Glutamatergic neuron (in vitro differentiated cells): ENCODE results near the gene CNOT6. TPM values are rescaled to one million over a fixed set of nuclear protein-coding genes. Genes with fewer than 3 reads are reported as not detected.

Source experiments
- DNase-seq: peaks from one replicate; pipeline ENCODE4 v3.0.0; 2022
- H3K27ac Mint-ChIP-seq: one replicate; pipeline ENCODE4 v1.8.0; 2020; ENCODE audit warnings: mild to moderate bottlenecking, mixed read lengths, inconsistent platforms; ENCODE audit not compliant: unreplicated experiment
- H3K27me3 Mint-ChIP-seq: one replicate; pipeline ENCODE4 v1.8.0; 2020; ENCODE audit warnings: mild to moderate bottlenecking, moderate library complexity, mixed read lengths, inconsistent platforms; ENCODE audit not compliant: unreplicated experiment
- H3K36me3 Mint-ChIP-seq: one replicate; pipeline ENCODE4 v1.8.0; 2020; ENCODE audit warnings: mild to moderate bottlenecking, mixed read lengths, inconsistent platforms; ENCODE audit not compliant: unreplicated experiment
- H3K4me1 Mint-ChIP-seq: one replicate; pipeline ENCODE4 v1.8.0; 2020; ENCODE audit warnings: mild to moderate bottlenecking, low read depth, mixed read lengths, inconsistent platforms; ENCODE audit not compliant: unreplicated experiment
- H3K4me3 Mint-ChIP-seq: one replicate; pipeline ENCODE4 v1.8.0; 2020; ENCODE audit warnings: mild to moderate bottlenecking, mixed read lengths, inconsistent platforms; ENCODE audit not compliant: unreplicated experiment
- H3K9me3 Mint-ChIP-seq: one replicate; pipeline ENCODE4 v1.8.0; 2020; ENCODE audit warnings: mild to moderate bottlenecking, moderate library complexity, mixed read lengths, inconsistent platforms; ENCODE audit not compliant: unreplicated experiment
- CTCF ChIP-seq: fragments of 200-600 bp; sonication (generic); IDR thresholded peaks from one replicate; pipeline ENCODE4 v1.5.0; 2021; ENCODE audit not compliant: partially characterized antibody, unreplicated experiment
- total RNA-seq: library from RNA; stranded (reverse); fragmentation: NEBNext Ultra II Directional; extraction: Animal tissue kit (Norgen Biotek cat#: 25700); gene quantifications from one replicate; pipeline ENCODE4 v1.2.1, GENCODE V29; 2021; ENCODE audit not compliant: unreplicated experiment

Gene CNOT6
- total RNA-seq, 1 donor from 2014 or later, result 62.0 TPM

- no peak for DNase-seq
- Mint-ChIP-seq H3K36me3 (no peaks in the 10 kb centered on the region), H3K9me3 (peaks cover 2% of the 10 kb centered on the region), H3K27ac (no peak overlapping the region), H3K27me3 (peaks cover 4% of the 10 kb centered on the region), H3K4me3 (no peak overlapping the region), H3K4me1 (peaks cover 8% of the 10 kb centered on the region)
- no peak for TF ChIP-seq CTCF
Observed at GRCh38 chr5:180487556-180487955, 6.6 kb upstream of the CNOT6 start.

GRCh38 chr5:180491496-180491895, 2.7 kb upstream of the CNOT6 start:
- Mint-ChIP-seq H3K36me3 (no peaks in the 10 kb centered on the region), H3K4me1 (peaks cover 10% of the 10 kb centered on the region), H3K27me3 (peaks cover 7% of the 10 kb centered on the region), H3K4me3 (no peak overlapping the region), H3K27ac (peak overlapping the region; percentile 1), H3K9me3 (peaks cover 12% of the 10 kb centered on the region)
- no peak for TF ChIP-seq CTCF
- DNase-seq, result no peak

- H3K36me3 Mint-ChIP-seq, result no peaks in the 10 kb centered on the region
- DNase-seq, result no peak
- no peak overlapping the region for H3K4me3 Mint-ChIP-seq
- no peak overlapping the region for H3K27ac Mint-ChIP-seq
- peaks cover 12% of the 10 kb centered on the region for H3K9me3 Mint-ChIP-seq
- no peak for TF ChIP-seq CTCF
- H3K4me1 Mint-ChIP-seq, result peaks cover 10% of the 10 kb centered on the region
- H3K27me3 Mint-ChIP-seq, result peaks cover 7% of the 10 kb centered on the region
Observed at GRCh38 chr5:180492226-180492903, 1.8 kb upstream of the CNOT6 start.

- peak; percentile 58 for DNase-seq
- no peak for TF ChIP-seq CTCF
- peak overlapping the region; percentile 81 for H3K27ac Mint-ChIP-seq
- H3K27me3 Mint-ChIP-seq, result peaks cover 8% of the 10 kb centered on the region
- H3K4me1 Mint-ChIP-seq, result peaks cover 20% of the 10 kb centered on the region
- no peaks in the 10 kb centered on the region for H3K36me3 Mint-ChIP-seq
- H3K4me3 Mint-ChIP-seq, result peak overlapping the region; percentile 94
- peaks cover 12% of the 10 kb centered on the region for H3K9me3 Mint-ChIP-seq
Observed at GRCh38 chr5:180494510-180495181, 467 bp downstream of the CNOT6 start.

- peaks cover 22% of the 10 kb centered on the region for H3K4me1 Mint-ChIP-seq
- TF ChIP-seq CTCF, result no peak
- DNase-seq, result no peak
- H3K27me3 Mint-ChIP-seq, result peaks cover 8% of the 10 kb centered on the region
- H3K36me3 Mint-ChIP-seq, result no peaks in the 10 kb centered on the region
- peak overlapping the region; percentile 80 for H3K27ac Mint-ChIP-seq
- H3K4me3 Mint-ChIP-seq, result peak overlapping the region; percentile 94
- peaks cover 12% of the 10 kb centered on the region for H3K9me3 Mint-ChIP-seq
Observed at GRCh38 chr5:180495292-180495691, 1.1 kb downstream of the CNOT6 start.
